HEK293 (cell line): ENCODE results near the gene RABL2A.
"Not testable (repeated sequence)": the region's sequence is repeated elsewhere in the genome, so short reads cannot be mapped to it uniquely, and the experiment has no call there.

Experiments
- CTCF ChIP-seq: fragments of 450-650 bp; formaldehyde crosslinking; IDR thresholded peaks from 2 replicates; pipeline ENCODE4 v1.5.1; 2016; ENCODE audit warnings: missing biosample characterization, missing genetic modification characterization
- KLF16 ChIP-seq: fragments of 450-650 bp; formaldehyde crosslinking; IDR thresholded peaks from 2 replicates; pipeline ENCODE4 v1.5.1; 2017; ENCODE audit warnings: missing biosample characterization, missing genetic modification characterization
- ZBTB1 ChIP-seq: fragments of 450-650 bp; formaldehyde crosslinking; IDR thresholded peaks from 2 replicates; pipeline ENCODE4 v1.5.1; 2016; ENCODE audit warnings: missing biosample characterization, missing genetic modification characterization
- ZNF133 ChIP-seq: fragments of 450-650 bp; formaldehyde crosslinking; IDR thresholded peaks from 2 replicates; pipeline ENCODE4 v1.5.1; 2016; ENCODE audit warnings: missing biosample characterization, missing genetic modification characterization
- ZNF302 ChIP-seq: fragments of 450-650 bp; formaldehyde crosslinking; IDR thresholded peaks from 2 replicates; pipeline ENCODE4 v1.5.1; 2016; ENCODE audit warnings: missing biosample characterization, missing genetic modification characterization, low read depth
- ZNF324 ChIP-seq: fragments of 450-650 bp; formaldehyde crosslinking; IDR thresholded peaks from 2 replicates; pipeline ENCODE4 v1.5.1; 2016; ENCODE audit warnings: missing biosample characterization, missing genetic modification characterization
- ZNF354C ChIP-seq: fragments of 450-650 bp; formaldehyde crosslinking; IDR thresholded peaks from 2 replicates; pipeline ENCODE4 v1.5.1; 2016; ENCODE audit warnings: missing biosample characterization, missing genetic modification characterization, low read depth, borderline replicate concordance
- ZNF549 ChIP-seq: fragments of 450-650 bp; IDR thresholded peaks from 2 replicates; pipeline ENCODE4 v1.5.1; 2018; ENCODE audit warnings: missing biosample characterization, missing genetic modification characterization, mild to moderate bottlenecking, inconsistent platforms, moderate library complexity
- ZNF561 ChIP-seq: fragments of 450-650 bp; IDR thresholded peaks from 2 replicates; pipeline ENCODE4 v1.5.1; 2018; ENCODE audit warnings: missing biosample characterization, missing genetic modification characterization, borderline replicate concordance
- ZNF571 ChIP-seq: fragments of 450-650 bp; formaldehyde crosslinking; IDR thresholded peaks from 2 replicates; pipeline ENCODE4 v1.5.0; 2017; ENCODE audit warnings: missing biosample characterization, missing genetic modification characterization
- TF ChIP-seq, protein P1 (sequence below): fragments of 450-650 bp; formaldehyde crosslinking; IDR thresholded peaks from 2 replicates; pipeline ENCODE4 v1.5.1; 2017; ENCODE audit warnings: missing biosample characterization, mild to moderate bottlenecking, missing genetic modification characterization, moderate library complexity
- TF ChIP-seq, protein P2 (sequence below): fragments of 450-650 bp; formaldehyde crosslinking; optimal IDR thresholded peaks from 2 replicates; pipeline ENCODE3; 2016; ENCODE audit warnings: missing biosample characterization, mild to moderate bottlenecking, missing genetic modification characterization
- TF ChIP-seq, protein P3 (sequence below): fragments of 450-650 bp; formaldehyde crosslinking; IDR thresholded peaks from 2 replicates; pipeline ENCODE4 v1.5.1; 2016; ENCODE audit warnings: missing biosample characterization, missing genetic modification characterization
- TF ChIP-seq, protein P4 (sequence below): fragments of 450-650 bp; formaldehyde crosslinking; IDR thresholded peaks from 2 replicates; pipeline ENCODE4 v1.5.0; 2017; ENCODE audit warnings: missing biosample characterization, missing genetic modification characterization, borderline replicate concordance

GRCh38 chr2:113638084-113638483 is 11.0 kb downstream of the RABL2A start:
- TF ChIP-seq, protein P1, sequence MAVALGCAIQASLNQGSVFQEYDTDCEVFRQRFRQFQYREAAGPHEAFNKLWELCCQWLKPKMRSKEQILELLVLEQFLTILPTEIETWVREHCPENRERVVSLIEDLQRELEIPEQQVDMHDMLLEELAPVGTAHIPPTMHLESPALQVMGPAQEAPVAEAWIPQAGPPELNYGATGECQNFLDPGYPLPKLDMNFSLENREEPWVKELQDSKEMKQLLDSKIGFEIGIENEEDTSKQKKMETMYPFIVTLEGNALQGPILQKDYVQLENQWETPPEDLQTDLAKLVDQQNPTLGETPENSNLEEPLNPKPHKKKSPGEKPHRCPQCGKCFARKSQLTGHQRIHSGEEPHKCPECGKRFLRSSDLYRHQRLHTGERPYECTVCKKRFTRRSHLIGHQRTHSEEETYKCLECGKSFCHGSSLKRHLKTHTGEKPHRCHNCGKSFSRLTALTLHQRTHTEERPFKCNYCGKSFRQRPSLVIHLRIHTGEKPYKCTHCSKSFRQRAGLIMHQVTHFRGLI = not testable (repeated sequence)
- TF ChIP-seq, protein P2, sequence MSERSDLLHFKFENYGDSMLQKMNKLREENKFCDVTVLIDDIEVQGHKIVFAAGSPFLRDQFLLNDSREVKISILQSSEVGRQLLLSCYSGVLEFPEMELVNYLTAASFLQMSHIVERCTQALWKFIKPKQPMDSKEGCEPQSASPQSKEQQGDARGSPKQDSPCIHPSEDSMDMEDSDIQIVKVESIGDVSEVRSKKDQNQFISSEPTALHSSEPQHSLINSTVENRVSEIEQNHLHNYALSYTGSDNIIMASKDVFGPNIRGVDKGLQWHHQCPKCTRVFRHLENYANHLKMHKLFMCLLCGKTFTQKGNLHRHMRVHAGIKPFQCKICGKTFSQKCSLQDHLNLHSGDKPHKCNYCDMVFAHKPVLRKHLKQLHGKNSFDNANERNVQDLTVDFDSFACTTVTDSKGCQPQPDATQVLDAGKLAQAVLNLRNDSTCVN (tag by site-specific recombination) = not testable (repeated sequence)
- not testable (repeated sequence) for TF ChIP-seq KLF16 (tag by site-specific recombination); ZNF133 (tag by site-specific recombination); CTCF; ZBTB1 (tag by site-specific recombination); ZNF302 (tag by site-specific recombination); ZNF324 (tag by site-specific recombination); ZNF561 (tag by site-specific recombination); ZNF549 (tag by site-specific recombination); ZNF354C (tag by site-specific recombination); ZNF571 (tag by site-specific recombination)
- TF ChIP-seq, protein P3, sequence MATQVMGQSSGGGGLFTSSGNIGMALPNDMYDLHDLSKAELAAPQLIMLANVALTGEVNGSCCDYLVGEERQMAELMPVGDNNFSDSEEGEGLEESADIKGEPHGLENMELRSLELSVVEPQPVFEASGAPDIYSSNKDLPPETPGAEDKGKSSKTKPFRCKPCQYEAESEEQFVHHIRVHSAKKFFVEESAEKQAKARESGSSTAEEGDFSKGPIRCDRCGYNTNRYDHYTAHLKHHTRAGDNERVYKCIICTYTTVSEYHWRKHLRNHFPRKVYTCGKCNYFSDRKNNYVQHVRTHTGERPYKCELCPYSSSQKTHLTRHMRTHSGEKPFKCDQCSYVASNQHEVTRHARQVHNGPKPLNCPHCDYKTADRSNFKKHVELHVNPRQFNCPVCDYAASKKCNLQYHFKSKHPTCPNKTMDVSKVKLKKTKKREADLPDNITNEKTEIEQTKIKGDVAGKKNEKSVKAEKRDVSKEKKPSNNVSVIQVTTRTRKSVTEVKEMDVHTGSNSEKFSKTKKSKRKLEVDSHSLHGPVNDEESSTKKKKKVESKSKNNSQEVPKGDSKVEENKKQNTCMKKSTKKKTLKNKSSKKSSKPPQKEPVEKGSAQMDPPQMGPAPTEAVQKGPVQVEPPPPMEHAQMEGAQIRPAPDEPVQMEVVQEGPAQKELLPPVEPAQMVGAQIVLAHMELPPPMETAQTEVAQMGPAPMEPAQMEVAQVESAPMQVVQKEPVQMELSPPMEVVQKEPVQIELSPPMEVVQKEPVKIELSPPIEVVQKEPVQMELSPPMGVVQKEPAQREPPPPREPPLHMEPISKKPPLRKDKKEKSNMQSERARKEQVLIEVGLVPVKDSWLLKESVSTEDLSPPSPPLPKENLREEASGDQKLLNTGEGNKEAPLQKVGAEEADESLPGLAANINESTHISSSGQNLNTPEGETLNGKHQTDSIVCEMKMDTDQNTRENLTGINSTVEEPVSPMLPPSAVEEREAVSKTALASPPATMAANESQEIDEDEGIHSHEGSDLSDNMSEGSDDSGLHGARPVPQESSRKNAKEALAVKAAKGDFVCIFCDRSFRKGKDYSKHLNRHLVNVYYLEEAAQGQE (tag by site-specific recombination) = not testable (repeated sequence)
- TF ChIP-seq, protein P4, sequence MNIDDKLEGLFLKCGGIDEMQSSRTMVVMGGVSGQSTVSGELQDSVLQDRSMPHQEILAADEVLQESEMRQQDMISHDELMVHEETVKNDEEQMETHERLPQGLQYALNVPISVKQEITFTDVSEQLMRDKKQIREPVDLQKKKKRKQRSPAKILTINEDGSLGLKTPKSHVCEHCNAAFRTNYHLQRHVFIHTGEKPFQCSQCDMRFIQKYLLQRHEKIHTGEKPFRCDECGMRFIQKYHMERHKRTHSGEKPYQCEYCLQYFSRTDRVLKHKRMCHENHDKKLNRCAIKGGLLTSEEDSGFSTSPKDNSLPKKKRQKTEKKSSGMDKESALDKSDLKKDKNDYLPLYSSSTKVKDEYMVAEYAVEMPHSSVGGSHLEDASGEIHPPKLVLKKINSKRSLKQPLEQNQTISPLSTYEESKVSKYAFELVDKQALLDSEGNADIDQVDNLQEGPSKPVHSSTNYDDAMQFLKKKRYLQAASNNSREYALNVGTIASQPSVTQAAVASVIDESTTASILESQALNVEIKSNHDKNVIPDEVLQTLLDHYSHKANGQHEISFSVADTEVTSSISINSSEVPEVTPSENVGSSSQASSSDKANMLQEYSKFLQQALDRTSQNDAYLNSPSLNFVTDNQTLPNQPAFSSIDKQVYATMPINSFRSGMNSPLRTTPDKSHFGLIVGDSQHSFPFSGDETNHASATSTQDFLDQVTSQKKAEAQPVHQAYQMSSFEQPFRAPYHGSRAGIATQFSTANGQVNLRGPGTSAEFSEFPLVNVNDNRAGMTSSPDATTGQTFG (tag by site-specific recombination) = not testable (repeated sequence)
